Measurements from ENCODE around the gene ANKRD33B. TPM values are rescaled to one million over a fixed set of nuclear protein-coding genes. Genes with fewer than 3 reads are reported as not detected.
A peak's percentile ranks its signal among the peaks of the same experiment; 100 is the strongest.

ANKRD33B gene
- total RNA-seq, 4 donors from 2014 or later, result 0.70 to 6.6 (median 3.6) TPM

DNA sequence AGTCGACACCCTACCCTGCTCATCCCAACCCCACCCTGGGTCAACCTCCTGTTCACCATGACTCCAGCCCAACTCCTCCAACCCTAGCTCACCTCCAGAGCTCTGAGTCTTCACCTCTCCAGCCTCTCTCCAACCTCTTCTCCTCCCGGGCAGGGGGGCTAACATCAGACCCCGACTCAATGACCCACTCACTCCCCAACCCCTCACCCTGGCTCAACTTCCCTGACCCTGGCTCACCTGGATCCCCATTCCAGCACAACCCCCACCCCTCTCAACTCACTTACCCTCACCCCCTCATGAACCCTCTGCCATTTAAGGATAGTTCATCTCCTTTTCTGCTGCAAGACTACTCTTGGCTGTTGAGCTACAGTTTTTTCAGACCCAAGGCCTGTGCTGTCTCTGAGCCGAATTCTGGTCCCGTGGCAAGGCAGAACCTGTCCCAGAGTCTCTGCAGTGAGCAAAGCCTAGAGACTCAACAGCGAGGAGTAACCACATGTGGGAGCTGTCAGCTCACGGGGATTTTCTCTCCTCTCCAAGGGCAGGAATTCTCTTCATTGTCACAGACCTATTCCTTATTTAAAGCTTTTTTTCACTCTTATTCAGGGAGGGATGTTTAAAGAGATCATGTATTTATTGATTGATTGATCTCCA, 29.8 kb downstream of the ANKRD33B start:
- TF ChIP-seq POLR2A (IDR thresholded peaks at IDR 0.05), result no peak
- no peak for TF ChIP-seq CTCF (IDR thresholded peaks at IDR 0.05)
- Histone ChIP-seq H3K27me3 (no peaks in the 10 kb centered on the region), H3K4me3 (no peak overlapping the region), H3K4me1 (no peaks in the 10 kb centered on the region), H3K36me3 (no peaks in the 10 kb centered on the region), H3K27ac (no peak overlapping the region), H3K9me3 (no peaks in the 10 kb centered on the region)
- no peak for DNase-seq

DNA sequence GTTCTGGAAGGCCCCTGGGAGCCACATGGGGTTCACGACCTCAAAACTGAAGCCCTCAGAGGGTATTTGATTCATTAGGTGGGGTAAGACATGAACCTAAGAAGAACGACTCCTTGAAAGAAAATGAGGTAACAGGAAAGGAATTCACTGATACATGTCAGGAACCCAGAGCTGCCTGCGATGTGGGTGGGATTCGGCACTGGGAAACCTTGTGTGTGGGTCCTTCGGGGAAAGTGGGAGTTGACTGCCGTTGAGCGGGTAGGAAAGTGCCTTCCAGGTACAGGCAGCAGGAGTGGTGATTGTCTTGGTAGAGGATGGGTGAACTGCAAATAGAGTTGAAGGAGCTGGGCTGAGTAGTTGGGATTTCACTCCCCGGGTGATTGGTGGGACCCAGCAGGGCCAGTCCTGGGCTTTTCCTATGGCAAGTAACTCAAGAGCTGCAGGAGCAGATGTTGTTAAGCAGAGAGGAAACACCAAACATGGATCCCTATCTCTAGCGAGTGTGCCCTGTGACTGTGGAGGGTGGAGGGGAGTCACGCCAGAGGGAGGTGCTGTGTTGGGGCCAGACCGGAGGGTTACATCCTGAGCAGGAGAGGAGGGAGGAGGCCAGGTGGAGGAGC, 30.8 kb downstream of the ANKRD33B start:
- DNase-seq, result no peak
- Histone ChIP-seq H3K9me3 (no peaks in the 10 kb centered on the region), H3K27ac (peak overlapping the region in 2 of 4 donors; percentile 28 to 68), H3K4me3 (no peak overlapping the region), H3K4me1 (no peaks in the 10 kb centered on the region), H3K36me3 (no peaks in the 10 kb centered on the region), H3K27me3 (no peaks in the 10 kb centered on the region)
- no peak for TF ChIP-seq POLR2A (IDR thresholded peaks at IDR 0.05)
- no peak for TF ChIP-seq CTCF (IDR thresholded peaks at IDR 0.05)

DNA sequence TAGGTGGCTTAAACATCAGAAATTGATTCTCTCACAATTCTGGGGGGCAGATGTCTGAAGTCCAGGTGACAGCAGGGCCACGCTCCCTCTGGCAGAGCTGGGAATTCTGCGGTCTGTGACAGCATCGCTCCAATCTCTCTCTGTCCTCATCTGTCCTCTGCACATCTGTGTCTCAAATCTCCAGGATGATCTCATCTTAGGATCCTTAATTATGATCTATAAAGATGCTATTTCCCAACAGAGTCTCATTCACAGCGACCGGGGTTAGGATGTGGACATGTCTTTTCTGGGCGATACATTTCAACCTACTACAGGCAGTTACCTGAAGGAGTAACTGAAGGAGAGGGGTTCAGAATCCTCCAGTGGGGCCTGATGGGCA, 31.4 kb downstream of the ANKRD33B start:
- no peaks in the 10 kb centered on the region for H3K9me3 ChIP-seq
- no peak overlapping the region for H3K4me3 ChIP-seq
- no peaks in the 10 kb centered on the region for H3K36me3 ChIP-seq
- TF ChIP-seq POLR2A (IDR thresholded peaks at IDR 0.05) (no peak), CTCF (IDR thresholded peaks at IDR 0.05) (no peak)
- H3K27ac ChIP-seq, result peak overlapping the region; percentile 23 to 68 (median 55)
- H3K27me3 ChIP-seq, result no peaks in the 10 kb centered on the region
- DNase-seq, result no peak
- H3K4me1 ChIP-seq, result no peaks in the 10 kb centered on the region

DNA sequence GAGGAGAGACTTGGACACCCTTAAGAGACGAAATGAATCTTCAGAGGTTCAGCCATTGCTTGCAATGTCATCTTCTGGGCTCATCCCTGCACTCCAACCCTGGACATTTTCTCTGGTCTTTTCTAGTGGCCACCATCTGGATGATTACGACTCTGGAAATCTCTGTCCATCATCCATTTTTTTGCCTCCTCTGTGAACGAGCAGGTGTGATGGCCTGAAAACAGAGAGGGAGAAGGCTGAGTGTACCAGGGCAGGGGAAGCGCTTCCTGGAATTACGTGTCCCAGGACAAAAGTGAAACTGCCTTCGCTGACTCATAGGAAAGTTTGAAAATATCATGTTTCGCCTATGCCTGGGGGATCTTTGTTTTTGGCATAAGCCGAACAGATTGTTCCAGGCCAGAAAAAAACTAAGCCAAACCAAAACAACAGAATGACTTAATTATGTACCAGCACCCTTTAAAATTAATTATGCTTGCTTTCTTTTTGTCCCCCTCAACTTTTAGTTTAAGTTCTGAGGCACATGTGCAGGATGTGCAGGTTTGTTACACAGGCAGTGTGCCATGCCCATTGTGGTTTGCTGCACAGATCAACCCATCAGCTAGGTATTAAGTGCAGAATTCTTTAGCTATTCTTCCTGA, 31.9 kb downstream of the ANKRD33B start:
- no peaks in the 10 kb centered on the region for H3K36me3 ChIP-seq
- H3K27me3 ChIP-seq, result no peaks in the 10 kb centered on the region
- H3K4me3 ChIP-seq, result peak overlapping the region in 1 of 4 donors; percentile 30
- H3K4me1 ChIP-seq, result no peaks in the 10 kb centered on the region
- no peaks in the 10 kb centered on the region for H3K9me3 ChIP-seq
- DNase-seq, result peak in 1 of 3 donors; percentile 58
- H3K27ac ChIP-seq, result peak overlapping the region; percentile 23 to 68 (median 55)
- no peak for TF ChIP-seq POLR2A (IDR thresholded peaks at IDR 0.05)
- TF ChIP-seq CTCF (IDR thresholded peaks at IDR 0.05), result no peak

GRCh38 chr5:10596310-10596703, 32.4 kb downstream of the ANKRD33B start:
- Histone ChIP-seq H3K4me1 (peaks cover 0 to 5% (median 2%) of the 10 kb centered on the region in 4 donors), H3K27me3 (no peaks in the 10 kb centered on the region), H3K27ac (peak overlapping the region in 3 of 4 donors; percentile 48 to 68 (median 62)), H3K4me3 (no peak overlapping the region), H3K36me3 (no peaks in the 10 kb centered on the region), H3K9me3 (no peaks in the 10 kb centered on the region)
- TF ChIP-seq CTCF (IDR thresholded peaks at IDR 0.05), result no peak
- DNase-seq, result no peak
